ENCODE results near the gene DEDD2. TPM values are rescaled to one million over a fixed set of nuclear protein-coding genes. Genes with fewer than 3 reads are reported as not detected.

The DEDD2 gene
- total RNA-seq, 1 donor from 2014 or later, result 27.1 TPM

DNA sequence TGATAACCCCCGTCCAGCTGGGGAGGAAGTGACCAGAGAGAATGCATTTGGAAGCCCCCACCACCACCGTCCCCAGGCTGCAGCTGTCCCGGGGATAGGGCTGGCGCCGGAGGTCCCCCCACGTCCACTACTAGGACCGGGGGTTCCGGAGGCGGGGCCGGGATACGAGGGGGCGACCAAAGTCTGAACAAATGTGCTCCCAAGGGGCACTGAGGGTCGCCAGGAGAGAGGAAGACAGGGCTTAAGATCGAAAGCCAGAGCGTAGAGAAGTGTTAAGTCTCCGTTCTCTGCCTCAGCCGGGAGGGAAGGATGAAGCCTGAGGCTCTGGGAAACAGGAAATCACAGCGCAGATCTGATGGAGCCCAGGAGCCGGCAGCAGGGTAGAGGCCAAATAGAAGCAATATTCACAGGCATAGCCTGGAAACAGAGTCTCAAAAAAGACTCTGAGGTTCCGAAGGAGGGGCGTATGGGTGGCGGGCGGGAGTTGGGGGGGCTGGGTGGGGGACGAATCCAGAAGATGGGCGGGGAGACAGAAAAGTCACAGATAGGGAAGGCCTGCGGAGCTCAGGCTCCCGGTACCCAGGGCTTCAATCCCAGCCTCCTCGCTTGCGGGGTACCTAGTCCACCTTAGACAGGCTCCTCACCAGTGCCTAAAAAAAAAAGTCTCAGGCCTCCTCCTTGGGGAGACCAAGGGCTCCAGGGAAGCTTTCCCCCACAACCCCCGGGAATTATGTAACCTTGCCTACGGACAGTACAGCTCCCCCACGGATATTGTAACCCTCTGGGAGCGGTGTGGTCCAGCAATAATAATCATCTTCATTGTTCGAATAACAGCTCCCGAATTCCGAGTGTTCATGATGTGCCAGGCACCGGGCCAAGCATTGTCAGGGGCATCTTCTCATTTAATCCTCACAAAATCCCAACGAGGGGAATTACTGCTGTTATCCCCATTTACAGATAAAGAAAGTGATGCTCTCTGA, 38.6 kb upstream of the DEDD2 start:
- TF ChIP-seq, protein P1, sequence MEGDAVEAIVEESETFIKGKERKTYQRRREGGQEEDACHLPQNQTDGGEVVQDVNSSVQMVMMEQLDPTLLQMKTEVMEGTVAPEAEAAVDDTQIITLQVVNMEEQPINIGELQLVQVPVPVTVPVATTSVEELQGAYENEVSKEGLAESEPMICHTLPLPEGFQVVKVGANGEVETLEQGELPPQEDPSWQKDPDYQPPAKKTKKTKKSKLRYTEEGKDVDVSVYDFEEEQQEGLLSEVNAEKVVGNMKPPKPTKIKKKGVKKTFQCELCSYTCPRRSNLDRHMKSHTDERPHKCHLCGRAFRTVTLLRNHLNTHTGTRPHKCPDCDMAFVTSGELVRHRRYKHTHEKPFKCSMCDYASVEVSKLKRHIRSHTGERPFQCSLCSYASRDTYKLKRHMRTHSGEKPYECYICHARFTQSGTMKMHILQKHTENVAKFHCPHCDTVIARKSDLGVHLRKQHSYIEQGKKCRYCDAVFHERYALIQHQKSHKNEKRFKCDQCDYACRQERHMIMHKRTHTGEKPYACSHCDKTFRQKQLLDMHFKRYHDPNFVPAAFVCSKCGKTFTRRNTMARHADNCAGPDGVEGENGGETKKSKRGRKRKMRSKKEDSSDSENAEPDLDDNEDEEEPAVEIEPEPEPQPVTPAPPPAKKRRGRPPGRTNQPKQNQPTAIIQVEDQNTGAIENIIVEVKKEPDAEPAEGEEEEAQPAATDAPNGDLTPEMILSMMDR (IDR thresholded peaks at IDR 0.05; ENCODE audit: unreplicated experiment), result no peak
- H3K36me3 Mint-ChIP-seq (ENCODE audit: low read depth, unreplicated experiment), result peaks cover 4% of the 10 kb centered on the region
- no peaks in the 10 kb centered on the region for H3K9me3 Mint-ChIP-seq (ENCODE audit: unreplicated experiment)
- H3K27me3 Mint-ChIP-seq (ENCODE audit: unreplicated experiment), result peaks cover 18% of the 10 kb centered on the region
- peak; percentile 49 for DNase-seq (ENCODE audit: low spot score)
- H3K4me1 Mint-ChIP-seq (ENCODE audit: unreplicated experiment), result peaks cover 22% of the 10 kb centered on the region
- peak overlapping the region; percentile 84 for H3K27ac Mint-ChIP-seq (ENCODE audit: unreplicated experiment)
- peak overlapping the region; percentile 83 for H3K4me3 Mint-ChIP-seq (ENCODE audit: unreplicated experiment)

DNA sequence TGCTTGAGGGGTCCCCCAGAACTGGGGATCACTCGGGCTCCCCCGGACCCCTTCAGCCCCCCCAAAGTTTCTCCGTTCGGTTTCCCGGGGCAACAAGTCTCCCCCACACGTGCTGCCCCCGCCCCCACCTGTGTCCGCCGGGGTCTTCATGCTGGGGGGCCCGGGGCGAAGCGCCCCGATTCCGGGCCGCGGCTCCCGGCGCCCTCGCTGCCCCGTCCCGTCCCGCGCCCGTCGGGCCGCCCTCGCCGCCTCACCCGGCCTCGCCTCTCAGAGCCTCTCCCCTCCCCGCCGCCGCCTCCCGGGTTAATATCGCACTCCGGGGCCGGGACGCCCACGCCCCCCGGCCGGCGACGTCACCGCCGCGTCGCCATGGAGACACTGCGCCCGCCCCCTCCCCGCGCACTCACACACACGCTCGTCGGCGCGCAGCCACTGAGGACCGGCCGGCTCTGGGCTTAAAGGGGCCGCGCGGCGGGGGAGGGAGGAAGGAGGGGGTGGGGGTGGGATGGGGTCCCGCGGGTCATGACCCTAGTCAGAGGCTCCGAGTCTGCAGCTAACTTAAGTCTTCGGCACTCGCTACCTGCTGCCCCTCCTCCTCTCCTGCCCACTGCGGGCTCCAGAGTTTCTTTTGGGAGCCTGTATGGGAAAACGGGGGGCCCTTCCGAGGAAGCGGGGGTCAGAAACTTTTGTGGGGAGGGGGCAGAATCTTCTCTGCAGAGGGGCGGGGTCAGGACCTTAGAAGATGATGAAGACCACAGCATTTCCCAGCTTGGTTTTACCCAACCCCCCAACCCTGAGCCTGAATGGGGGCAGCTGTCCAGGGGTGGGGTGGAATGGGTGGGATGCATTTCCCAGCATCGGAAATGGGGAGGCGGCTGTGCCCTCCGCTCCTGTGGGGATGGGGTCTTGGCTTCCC, 37.6 kb upstream of the DEDD2 start, which contains the start of gene ERF:
ERF (minus strand) TSS at position 279 of the 916 bp plus-strand sequence; CDS start at position 150, 129 bp downstream.
- peak within 1 kb of the TSS; percentile 85 for H3K4me3 Mint-ChIP-seq (ENCODE audit: unreplicated experiment)
- H3K9me3 Mint-ChIP-seq (ENCODE audit: unreplicated experiment), result no peaks in the 10 kb centered on the region
- DNase-seq (ENCODE audit: low spot score), result peak; percentile 95
- H3K27me3 Mint-ChIP-seq (ENCODE audit: unreplicated experiment), result peaks cover 18% of the 10 kb centered on the region
- H3K27ac Mint-ChIP-seq (ENCODE audit: unreplicated experiment), result peak within 1 kb of the TSS; percentile 84
- H3K36me3 Mint-ChIP-seq (ENCODE audit: low read depth, unreplicated experiment), result peaks cover 4% of the 10 kb centered on the region
- H3K4me1 Mint-ChIP-seq (ENCODE audit: unreplicated experiment), result peaks cover 25% of the 10 kb centered on the region
- TF ChIP-seq, protein P1 (IDR thresholded peaks at IDR 0.05; ENCODE audit: unreplicated experiment), result no peak

DNA sequence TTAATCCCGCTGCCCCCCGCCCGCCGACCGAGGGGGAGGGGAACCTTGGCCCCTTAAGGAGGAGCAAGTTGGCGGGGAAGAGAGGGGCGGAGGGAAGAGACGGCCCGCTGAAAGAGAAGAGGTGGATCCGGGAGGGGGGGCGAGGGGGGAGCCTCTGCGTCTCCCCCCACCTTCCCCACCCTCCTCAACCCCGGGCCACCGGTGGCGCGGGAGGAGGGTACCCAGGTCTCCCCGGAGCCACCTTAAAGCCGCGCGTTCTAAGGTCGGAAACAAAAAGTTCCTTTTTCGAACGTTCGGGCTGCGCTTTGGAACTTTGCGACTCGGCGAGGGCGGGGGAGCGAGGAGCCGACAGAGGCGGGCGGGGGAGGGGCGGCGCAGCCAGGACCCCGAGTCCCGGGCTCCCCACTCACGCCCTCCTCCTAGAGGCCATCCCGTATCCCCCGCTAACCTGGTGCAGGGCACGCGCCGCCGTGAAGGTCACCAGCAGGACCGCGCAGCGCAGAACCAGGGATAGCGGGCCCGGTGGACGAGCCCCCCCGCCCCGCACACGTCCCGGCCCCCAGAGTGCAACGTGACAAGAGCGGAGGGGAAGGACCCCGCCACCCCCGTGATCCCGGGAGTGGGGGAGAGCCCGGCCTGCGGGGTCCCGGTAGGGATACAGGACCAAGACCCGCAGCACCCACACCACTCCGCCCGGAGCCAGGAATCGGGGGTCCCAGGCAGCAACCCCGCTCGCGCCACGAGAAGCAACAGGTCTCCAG, 36.8 kb upstream of the DEDD2 start:
- Mint-ChIP-seq H3K4me1 (ENCODE audit: unreplicated experiment) (peaks cover 29% of the 10 kb centered on the region), H3K27me3 (ENCODE audit: unreplicated experiment) (peaks cover 19% of the 10 kb centered on the region), H3K9me3 (ENCODE audit: unreplicated experiment) (no peaks in the 10 kb centered on the region), H3K4me3 (ENCODE audit: unreplicated experiment) (peak overlapping the region; percentile 85), H3K36me3 (ENCODE audit: low read depth, unreplicated experiment) (peaks cover 4% of the 10 kb centered on the region), H3K27ac (ENCODE audit: unreplicated experiment) (no peak overlapping the region)
- peak; percentile 76 for DNase-seq (ENCODE audit: low spot score)
- TF ChIP-seq, protein P1 (IDR thresholded peaks at IDR 0.05; ENCODE audit: unreplicated experiment), result no peak

DNA sequence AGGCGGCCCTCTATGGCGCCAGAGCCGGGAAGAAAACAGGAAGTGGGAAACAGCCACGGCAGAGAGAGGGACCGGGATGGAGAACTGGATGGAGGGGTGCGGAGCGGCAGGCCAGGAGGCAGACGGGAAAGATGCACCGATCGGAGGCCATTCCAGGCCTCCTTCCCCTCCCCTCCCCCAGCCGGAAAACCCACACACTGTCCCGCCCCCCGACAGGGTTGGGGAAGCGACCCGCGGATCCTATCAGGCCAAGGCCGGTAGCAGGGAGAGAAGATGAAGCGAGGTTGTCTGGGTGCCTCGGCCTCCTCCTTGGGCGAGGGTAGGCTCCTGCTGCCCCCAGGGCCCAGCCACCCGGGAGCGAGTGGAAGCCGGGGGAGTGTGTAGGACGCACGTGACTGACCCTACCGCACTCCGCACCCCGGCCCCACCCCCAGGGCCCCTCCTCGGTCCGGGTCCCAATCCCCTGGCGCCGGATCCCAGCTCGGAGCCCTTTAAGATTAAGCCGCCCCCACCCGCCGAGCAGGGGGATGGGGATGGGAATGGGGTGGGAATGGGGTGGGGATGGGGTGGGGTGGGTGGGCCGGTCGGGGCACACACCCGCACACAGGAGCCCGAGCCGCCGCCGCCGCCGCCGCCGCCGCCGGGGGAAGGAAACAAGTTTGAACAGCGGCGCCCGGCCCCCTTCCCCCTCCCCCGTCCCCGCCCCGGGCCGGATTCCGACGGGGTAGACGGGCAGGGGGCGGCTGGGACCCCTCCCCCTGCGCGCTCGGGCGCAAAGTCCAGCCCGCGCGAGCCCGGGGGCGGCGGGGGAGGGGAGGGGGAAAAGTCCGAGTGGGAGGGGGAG, 36.0 kb upstream of the DEDD2 start:
- Mint-ChIP-seq H3K9me3 (ENCODE audit: unreplicated experiment) (no peaks in the 10 kb centered on the region), H3K4me1 (ENCODE audit: unreplicated experiment) (peaks cover 29% of the 10 kb centered on the region), H3K36me3 (ENCODE audit: low read depth, unreplicated experiment) (peaks cover 4% of the 10 kb centered on the region), H3K27ac (ENCODE audit: unreplicated experiment) (peak overlapping the region; percentile 97), H3K27me3 (ENCODE audit: unreplicated experiment) (peaks cover 19% of the 10 kb centered on the region), H3K4me3 (ENCODE audit: unreplicated experiment) (peak overlapping the region; percentile 98)
- DNase-seq (ENCODE audit: low spot score), result peak; percentile 79
- TF ChIP-seq, protein P1 (IDR thresholded peaks at IDR 0.05; ENCODE audit: unreplicated experiment), result no peak

Data from endothelial cell (in vitro differentiated cells).